GM21717 (cell line): ENCODE results near the gene NOLC1.
"Not testable (repeated sequence)": the region's sequence is repeated elsewhere in the genome, so short reads cannot be mapped to it uniquely, and the experiment has no call there.

Experiments used
- ATAC-seq: cut with Tn5 transposase; IDR thresholded peaks from one replicate; pipeline ENCODE4 v1.9.1; 2021; ENCODE audit warnings: mild to moderate bottlenecking, moderate library complexity; ENCODE audit not compliant: unreplicated experiment

Gene NOLC1

GRCh38 chr10:102153093-102153620 is 968 bp downstream of the NOLC1 start:
- no peak for ATAC-seq

- no peak for ATAC-seq
These were observed 2.4 kb downstream of the NOLC1 start for GRCh38 chr10:102154466-102155116.

GRCh38 chr10:102157224-102157623 is 5.0 kb downstream of the NOLC1 start:
- no peak for ATAC-seq

- no peak for ATAC-seq
These were observed 6.9 kb downstream of the NOLC1 start for GRCh38 chr10:102159051-102159597.

- no peak for ATAC-seq
These were observed 7.6 kb downstream of the NOLC1 start for GRCh38 chr10:102159831-102160230.

- no peak for ATAC-seq
These were observed 11.3 kb downstream of the NOLC1 start for GRCh38 chr10:102163342-102163989.

GRCh38 chr10:102167861-102168260 is 15.7 kb downstream of the NOLC1 start:
- no peak for ATAC-seq

- no peak for ATAC-seq
These were observed 18.4 kb downstream of the NOLC1 start for GRCh38 chr10:102170602-102171001.

- ATAC-seq = no peak
These were observed 20.1 kb downstream of the NOLC1 start for GRCh38 chr10:102172288-102172687.

GRCh38 chr10:102175415-102175814 is 23.2 kb downstream of the NOLC1 start:
- ATAC-seq = no peak

GRCh38 chr10:102184606-102185005 is 32.4 kb downstream of the NOLC1 start:
- ATAC-seq = no peak

- no peak for ATAC-seq
These were observed 33.1 kb downstream of the NOLC1 start for GRCh38 chr10:102185272-102185671.

- ATAC-seq = no peak
These were observed 33.8 kb downstream of the NOLC1 start for GRCh38 chr10:102185811-102186527.

- ATAC-seq = no peak
These were observed 36.2 kb downstream of the NOLC1 start for GRCh38 chr10:102188298-102188940.

GRCh38 chr10:102188941-102189898 is 37.0 kb downstream of the NOLC1 start:
- ATAC-seq = not testable (repeated sequence)

- no peak for ATAC-seq
These were observed 39.8 kb downstream of the NOLC1 start for GRCh38 chr10:102191956-102192355.

GRCh38 chr10:102195296-102195870 is 43.2 kb downstream of the NOLC1 start:
- no peak for ATAC-seq

- no peak for ATAC-seq
These were observed 44.7 kb downstream of the NOLC1 start for GRCh38 chr10:102196893-102197292.

- no peak for ATAC-seq
These were observed 45.8 kb downstream of the NOLC1 start for GRCh38 chr10:102198027-102198426.
